SK-N-SH (cell line): ENCODE data around the gene RAD51B. TPM values are rescaled to one million over a fixed set of nuclear protein-coding genes. Genes with fewer than 3 reads are reported as not detected.

Source experiments
- CTCF ChIA-PET: fragments of 300-600, 350-600 bp; formaldehyde crosslinking; extraction: SDS; loops from one replicate; lab custom pipeline; 2021; lab: Yijun Ruan, JAX
- POLR2A ChIA-PET: fragments of 350-600 bp; sonication (Branson Sonifier 250); formaldehyde crosslinking; extraction: SDS; loops from one replicate; lab custom pipeline; 2020; ENCODE audit warnings: antibody characterized with exemption, inconsistent platforms; lab: Yijun Ruan, JAX
- DNase-seq: peaks from one replicate; pipeline ENCODE4 v3.0.0; 2012
- H2AFZ ChIP-seq: fragments of 200-600 bp; sonication (generic); 2 replicates; pipeline ENCODE4 v1.8.1; 2016; ENCODE audit warnings: antibody characterized with exemption, mild to moderate bottlenecking, low read depth
- H3F3A ChIP-seq: fragments of 200-600 bp; sonication (generic); replicated peaks from 2 replicates; pipeline ENCODE3; 2016; ENCODE audit warnings: antibody characterized with exemption, mild to moderate bottlenecking; ENCODE audit not compliant: insufficient read depth
- H3K27ac ChIP-seq, 2 experiments: fragments of 200-500 bp in 1 of 2; fragments of 200-600 bp in 1 of 2; sonication (Bioruptor generic) in 1 of 2; sonication (generic), shearing (Covaris generic) in 1 of 2; 2 replicates each; pipeline versions ENCODE4 v1.5.1 to v1.6.1; 2014 to 2016; ENCODE audit warnings: low read depth in 2 of 2, inconsistent platforms in 1 of 2, low read length in 1 of 2, mild to moderate bottlenecking in 1 of 2, mixed read lengths in 1 of 2
- H3K27me3 ChIP-seq: fragments of 200-600 bp; sonication (generic), shearing (Covaris generic); 2 replicates; pipeline ENCODE4 v1.6.1; 2016; ENCODE audit warnings: mixed run types; ENCODE audit not compliant: insufficient read depth
- H3K36me3 ChIP-seq, 2 experiments: fragments of 200-500 bp in 1 of 2; fragments of 200-600 bp in 1 of 2; sonication (Bioruptor generic) in 1 of 2; sonication (generic) in 1 of 2; replicated peaks in 1 of 2; 2 replicates each; pipeline versions ENCODE3 to v1.5.1; 2014 to 2016; ENCODE audit warnings: low read length in 1 of 2, mild to moderate bottlenecking in 1 of 2; ENCODE audit not compliant: insufficient read depth in 2 of 2, control insufficient read depth in 1 of 2
- H3K4me1 ChIP-seq, 2 experiments: fragments of 200-500 bp in 1 of 2; fragments of 200-600 bp in 1 of 2; sonication (Bioruptor generic) in 1 of 2; sonication (generic), shearing (Covaris generic) in 1 of 2; 2 replicates each; pipeline versions ENCODE4 v1.5.1 to v1.6.1; 2014 to 2016; ENCODE audit warnings: low read depth in 1 of 2, low read length in 1 of 2, mixed run types in 1 of 2; ENCODE audit not compliant: insufficient read depth in 2 of 2, control insufficient read depth in 1 of 2
- H3K4me2 ChIP-seq: fragments of 200-600 bp; sonication (generic), shearing (Covaris generic); 2 replicates; pipeline ENCODE4 v1.6.1; 2017; ENCODE audit warnings: mixed run types
- H3K4me3 ChIP-seq, 2 experiments: fragments of 200-500 bp in 1 of 2; fragments of 200-600 bp in 1 of 2; sonication (Bioruptor generic) in 1 of 2; sonication (generic), shearing (Covaris generic) in 1 of 2; 2 replicates each; pipeline versions ENCODE4 v1.5.1 to v1.8.1; 2014 to 2016; ENCODE audit warnings: low read depth in 2 of 2, inconsistent platforms in 1 of 2, low read length in 1 of 2, mild to moderate bottlenecking in 1 of 2, mixed read lengths in 1 of 2, moderate library complexity in 1 of 2
- H3K79me2 ChIP-seq: fragments of 200-600 bp; sonication (generic); 2 replicates; pipeline ENCODE4 v1.8.1; 2017; ENCODE audit warnings: mild to moderate bottlenecking; ENCODE audit not compliant: insufficient read depth
- H3K9ac ChIP-seq: fragments of 200-600 bp; sonication (generic); 2 replicates; pipeline ENCODE4 v1.6.1; 2017; ENCODE audit warnings: mixed run types
- H3K9me2 ChIP-seq: fragments of 200-600 bp; sonication (generic); 2 replicates; pipeline ENCODE4 v1.6.1; 2017; ENCODE audit warnings: mixed run types
- H3K9me3 ChIP-seq: fragments of 200-600 bp; sonication (generic); 2 replicates; pipeline ENCODE4 v1.6.1; 2017; ENCODE audit warnings: mixed run types, mild to moderate bottlenecking, moderate library complexity
- H4K20me1 ChIP-seq: fragments of 200-600 bp; sonication (generic); 2 replicates; pipeline ENCODE4 v1.6.1; 2017; ENCODE audit warnings: mild to moderate bottlenecking, mixed run types; ENCODE audit not compliant: insufficient read depth
- EZH2phosphoT487 ChIP-seq: fragments of 200-600 bp; sonication (generic); IDR thresholded peaks from 2 replicates; pipeline ENCODE4 v1.6.1; 2017; ENCODE audit warnings: low read depth, mixed run types, mild to moderate bottlenecking, antibody characterized with exemption, moderate library complexity, borderline replicate concordance
- FOXM1 ChIP-seq: IDR thresholded peaks from 2 replicates; pipeline ENCODE4 v1.4.0; 2012; ENCODE audit warnings: low read depth, mild to moderate bottlenecking
- GATA2 ChIP-seq: sonication (generic); formaldehyde crosslinking; IDR thresholded peaks from 2 replicates; pipeline ENCODE4 v1.5.0; 2020; ENCODE audit warnings: mild to moderate bottlenecking, missing genetic modification reagents
- RAD21 ChIP-seq: IDR thresholded peaks from 2 replicates; pipeline ENCODE4 v1.6.1; 2012; ENCODE audit warnings: mild to moderate bottlenecking, low read length
- REST ChIP-seq: IDR thresholded peaks from 2 replicates; pipeline ENCODE4 v1.6.1; 2012; ENCODE audit warnings: mild to moderate bottlenecking, low read depth, low read length, moderate library complexity
- RFX5 ChIP-seq: IDR thresholded peaks from 2 replicates; pipeline ENCODE4 v1.6.1; 2012; ENCODE audit warnings: mild to moderate bottlenecking, improper control_type of control experiment, low read length
- RXRA ChIP-seq: IDR thresholded peaks from 2 replicates; pipeline ENCODE4 v1.4.0; 2012; ENCODE audit warnings: low read depth, mild to moderate bottlenecking, borderline replicate concordance
- SMC3 ChIP-seq: IDR thresholded peaks from 2 replicates; pipeline ENCODE4 v1.6.1; 2012; ENCODE audit warnings: low read depth, low read length, improper control_type of control experiment
- TCF12 ChIP-seq: IDR thresholded peaks from 2 replicates; pipeline ENCODE4 v1.4.0; 2012
- TEAD4 ChIP-seq: IDR thresholded peaks from 2 replicates; pipeline ENCODE4 v1.4.0; 2012; ENCODE audit warnings: mild to moderate bottlenecking, borderline replicate concordance; ENCODE audit not compliant: insufficient read depth
- USF1 ChIP-seq: IDR thresholded peaks from 2 replicates; pipeline ENCODE4 v1.4.0; 2012; ENCODE audit warnings: low read depth, borderline replicate concordance
- ZBTB33 ChIP-seq: IDR thresholded peaks from 2 replicates; pipeline ENCODE4 v1.4.0; 2012; ENCODE audit warnings: low read depth, borderline replicate concordance
- WGBS: methylation state at CpG from one replicate; pipeline ENCODE4 v1.1.6; 2017; ENCODE audit warnings: low lambda C conversion rate; 5-methylcytosine and 5-hydroxymethylcytosine counted together
- polyA plus RNA-seq, 3 experiments: library from polyadenylated mRNA; depleted of rRNA; stranded (reverse); fragments of >200 nt; gene quantifications; 2 replicates each; pipeline ENCODE4 v1.2.3, GENCODE V29; 2012

The RAD51B gene
- polyA plus RNA-seq, 1 of the 3 experiments (the other 2 are of a cell fraction) = 6.0 TPM

- TF ChIP-seq TCF12 (no peak), RFX5 (no peak), SMC3 (no peak), TEAD4 (no peak), GATA2 (CRISPR knock-in tag) (no peak), FOXM1 (no peak), RAD21 (no peak), EZH2phosphoT487 (no peak), RXRA (no peak), ZBTB33 (no peak), REST (no peak), USF1 (no peak)
- CTCF ChIA-PET = interaction anchor here (0.7 to 1.2 kb wide), 3 partner anchors 10 to 18 kb away, joined by 3 to 5 read pairs (median 3); no protein-coding TSS in a partner anchor
- POLR2A ChIA-PET = no interaction called here
- Histone ChIP-seq H3K9me2 (no peaks in the 10 kb centered on the region), H3K4me1 (0 out of 4 replicates have a peak, but pooled peaks cover 0 to 3% of the 10 kb centered on the region in 2 experiments), H3K9ac (no peak overlapping the region), H3K4me2 (no peak overlapping the region), H3K36me3 (no peaks in the 10 kb centered on the region), H3F3A (no peaks in the 10 kb centered on the region), H3K27ac (no peak overlapping the region), H4K20me1 (no peaks in the 10 kb centered on the region), H3K79me2 (no peaks in the 10 kb centered on the region), H3K4me3 (no peak overlapping the region), H3K9me3 (no peaks in the 10 kb centered on the region), H2AFZ (no peak overlapping the region), H3K27me3 (no peaks in the 10 kb centered on the region)
- DNase-seq = no peak
- WGBS = 94% methylated on average over 12 of the region's 12 CpGs
These were observed 913.7 kb downstream of the RAD51B start for GRCh38 chr14:68733086-68733914.
